Stimulated activated CD4-positive, alpha-beta T cell treated with anti-CD3 and anti-CD28 coated beads, Interleukin-1b, Interleukin-23, amount 100 ng/mL, for 1 hour (primary cell): Measurements from ENCODE around the gene EEIG1.

Experiments
- DNase-seq, 2 donors: peaks; one replicate each; pipeline ENCODE4 v3.0.0-alpha.2; 2020; ENCODE audit warnings: low read depth in 2 of 2

Gene EEIG1

DNA sequence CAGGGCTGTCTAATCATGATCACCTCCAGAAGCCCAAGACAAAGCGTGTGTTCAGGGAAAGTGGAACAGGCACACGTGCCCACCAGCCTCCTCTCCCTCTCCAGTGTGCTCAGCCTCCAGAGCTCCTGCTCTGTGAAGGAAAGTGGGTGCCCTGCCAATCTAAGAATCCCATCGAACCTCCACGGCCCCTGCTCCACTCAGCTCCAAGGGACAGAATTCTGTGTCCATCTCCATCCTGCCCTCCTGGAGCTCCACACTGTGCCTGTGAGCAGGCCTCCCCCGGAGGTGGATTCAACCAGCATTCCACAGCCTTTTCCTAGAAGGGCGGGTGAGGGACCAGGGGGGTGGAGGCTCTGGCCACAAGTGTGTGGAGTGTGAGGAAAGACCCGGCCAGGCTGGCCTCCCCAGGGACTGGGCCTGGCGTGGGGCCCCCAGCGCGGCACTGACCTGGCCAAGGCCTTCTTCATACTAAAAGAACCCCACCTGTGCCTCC is 6.0 kb downstream of the EEIG1 start:
- DNase-seq = no peak

GRCh38 chr9:127974001-127974768 is 6.6 kb downstream of the EEIG1 start:
- DNase-seq = no peak

DNA sequence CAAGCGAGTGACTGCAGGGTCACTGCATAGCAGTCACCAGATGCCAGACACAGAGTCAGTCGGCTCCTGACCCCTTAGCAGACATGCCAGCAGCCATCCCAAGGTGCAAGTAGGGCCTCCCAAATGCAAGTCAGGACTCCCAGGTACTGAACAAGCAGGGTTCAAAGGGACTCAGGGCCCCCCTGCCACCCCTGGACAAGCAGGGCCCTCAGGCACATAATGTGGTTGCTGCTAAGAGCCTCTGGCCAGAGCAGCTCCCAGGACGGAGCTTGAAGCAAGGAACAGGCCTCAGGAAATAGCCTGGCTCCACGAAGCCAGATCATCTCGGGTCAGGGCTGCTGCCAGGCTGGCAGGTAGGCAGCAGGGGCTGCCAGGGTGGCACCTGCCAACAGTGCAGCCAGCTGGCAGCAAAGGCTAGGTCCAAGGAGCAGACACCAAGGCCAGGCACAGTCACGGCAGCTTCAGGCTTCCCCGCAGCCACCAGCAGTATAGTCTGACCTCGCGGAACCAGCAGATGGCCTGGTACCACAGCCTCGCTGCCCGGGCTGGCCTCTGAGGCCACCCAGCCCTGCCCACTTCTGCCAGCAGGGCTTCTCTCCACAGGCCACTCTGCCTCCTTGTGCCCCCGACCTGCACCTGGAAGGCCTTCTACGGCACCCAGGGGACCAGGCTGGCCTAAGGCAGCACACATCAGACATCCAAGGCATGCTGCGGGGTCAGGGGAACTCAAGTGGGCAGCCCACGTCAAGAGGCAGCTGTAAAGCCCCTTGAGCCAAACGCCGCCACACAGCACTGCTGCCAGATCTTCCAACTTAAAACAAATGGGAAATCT is 7.4 kb downstream of the EEIG1 start:
- DNase-seq = no peak

- no peak for DNase-seq
Observed at GRCh38 chr9:127972236-127972871, 8.4 kb downstream of the EEIG1 start.

DNA sequence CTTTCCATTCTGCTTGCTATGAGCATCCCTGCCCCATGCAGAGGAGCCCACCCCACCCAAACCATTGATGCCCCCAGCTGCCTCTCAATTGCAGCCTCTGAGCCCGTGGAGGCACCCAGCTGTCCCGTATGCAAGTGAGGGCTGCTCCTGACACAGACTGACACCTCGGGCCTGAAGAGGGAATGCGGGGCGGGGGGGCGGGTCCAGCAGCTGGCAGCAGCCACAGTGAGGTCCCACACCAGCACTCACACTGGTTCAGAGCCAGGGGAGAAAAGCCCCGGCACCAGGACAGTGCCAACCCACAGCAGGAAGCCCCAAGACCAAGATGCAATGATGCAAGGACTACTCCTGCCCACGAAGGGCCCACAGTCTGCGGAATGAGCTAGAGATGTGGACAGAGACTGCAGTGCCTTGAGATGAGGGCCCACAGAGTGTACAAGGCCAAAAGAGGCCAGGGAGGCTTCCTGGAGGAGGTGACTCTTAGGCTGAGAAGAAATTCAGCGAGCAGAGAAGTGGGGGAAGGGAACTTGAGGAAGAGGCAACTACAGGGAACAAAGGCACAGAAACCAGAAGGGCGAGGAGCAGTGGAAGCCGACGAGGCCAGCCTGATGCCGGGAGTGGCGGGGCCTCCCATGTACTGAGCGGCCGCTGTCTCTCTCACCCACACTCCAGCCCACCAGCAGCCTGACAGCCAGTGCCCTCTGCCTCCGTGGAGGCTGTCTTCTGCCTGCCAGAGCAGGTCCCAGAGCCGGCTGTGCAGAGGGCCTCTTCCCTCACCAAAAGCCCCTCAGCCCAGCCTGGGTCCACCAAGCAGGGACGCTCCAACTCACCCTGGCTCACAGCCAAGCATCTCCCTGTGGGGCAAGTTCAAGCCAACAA is 9.2 kb downstream of the EEIG1 start:
- no peak for DNase-seq

GRCh38 chr9:127970401-127971313 is 10.1 kb downstream of the EEIG1 start:
- no peak for DNase-seq

DNA sequence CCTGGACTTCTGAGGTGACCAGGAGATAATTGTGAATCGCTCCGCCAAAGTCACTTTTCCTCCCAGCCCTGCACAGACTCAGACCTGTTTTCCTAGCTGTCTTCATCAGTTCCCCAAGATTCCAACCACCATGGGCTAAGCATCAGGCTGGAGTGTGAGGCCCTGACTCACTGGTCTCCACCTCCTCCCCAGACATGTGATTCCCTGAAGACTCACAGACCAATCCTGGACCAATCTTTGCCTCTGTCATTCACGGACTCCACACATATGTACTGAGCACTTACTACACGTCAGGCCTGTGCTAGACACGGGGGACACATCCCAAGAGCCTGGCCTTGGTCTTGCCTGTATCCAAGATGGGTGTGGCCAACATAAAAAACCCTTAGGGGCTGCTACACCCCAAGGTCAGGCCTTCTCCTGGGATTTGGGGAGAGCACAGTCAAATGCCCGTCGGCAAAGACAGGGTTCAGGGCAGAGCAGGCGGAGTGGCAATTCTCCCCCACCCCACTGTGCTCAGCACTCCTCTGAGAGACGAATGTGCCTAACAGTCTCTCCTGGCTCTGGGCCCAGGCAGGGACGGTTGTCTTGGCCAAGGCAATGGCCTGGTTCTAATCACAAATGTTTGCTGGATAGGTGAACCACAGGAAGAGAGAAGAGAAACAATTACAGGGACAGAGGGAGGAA is 11.9 kb downstream of the EEIG1 start:
- no peak for DNase-seq

DNA sequence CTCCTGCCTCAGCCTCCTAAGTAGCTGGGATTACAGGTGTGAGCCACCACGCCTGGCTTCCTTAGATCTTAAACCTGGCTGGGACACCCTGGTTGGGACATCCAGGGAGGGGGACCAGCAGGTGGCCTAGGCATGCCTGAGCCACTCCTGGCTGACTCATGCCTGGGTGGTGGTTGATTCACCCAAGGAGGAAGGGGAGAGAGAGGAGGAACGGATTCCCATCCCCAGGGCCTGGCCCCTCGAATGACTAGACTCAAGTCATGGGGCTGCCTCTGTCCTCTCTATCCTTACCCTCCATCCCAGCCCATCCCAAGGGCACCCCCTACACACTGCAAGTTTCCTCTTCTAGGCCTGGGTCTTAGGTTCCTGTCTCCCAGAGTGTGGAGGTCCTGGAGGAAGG is 12.7 kb downstream of the EEIG1 start:
- DNase-seq = no peak

- DNase-seq = no peak
Observed at GRCh38 chr9:127967151-127967809, 13.5 kb downstream of the EEIG1 start.

GRCh38 chr9:127966416-127967150 is 14.2 kb downstream of the EEIG1 start:
- DNase-seq = no peak

- no peak for DNase-seq
Observed at GRCh38 chr9:127965953-127966352, 14.8 kb downstream of the EEIG1 start.

DNA sequence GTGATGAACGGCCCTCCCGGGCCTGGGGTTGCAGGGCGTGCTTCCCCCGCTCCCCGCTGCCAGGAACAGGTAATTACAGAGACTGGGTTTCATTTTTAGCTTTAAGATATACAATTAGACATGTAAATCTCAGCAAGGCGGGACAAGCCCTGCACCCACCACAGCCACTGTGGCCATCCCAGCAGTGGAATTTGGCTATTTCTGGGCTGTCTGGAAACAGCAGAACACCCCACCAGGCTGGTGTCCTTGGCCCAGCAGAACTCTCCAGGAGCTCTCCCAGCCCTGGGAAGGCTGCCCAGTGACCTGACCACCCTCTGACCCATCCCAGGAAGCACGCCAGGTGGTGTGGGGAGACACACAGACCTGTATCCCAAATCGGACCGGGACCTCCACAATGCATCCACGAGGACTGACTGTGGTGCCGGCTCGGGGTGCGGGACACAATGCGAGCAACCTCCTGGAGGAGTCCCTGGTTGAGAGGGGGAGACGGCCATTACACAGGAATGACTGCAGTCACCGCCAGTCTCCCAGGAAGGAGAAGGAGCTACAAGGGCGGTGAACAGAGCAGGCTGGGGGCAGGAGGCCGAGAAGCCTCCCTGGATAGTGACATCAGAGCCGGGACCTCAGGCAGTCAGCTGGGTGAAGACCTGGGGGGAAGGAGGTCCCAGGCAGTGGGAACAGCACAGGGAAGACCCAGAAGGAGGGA is 17.3 kb downstream of the EEIG1 start:
- no peak for DNase-seq

DNA sequence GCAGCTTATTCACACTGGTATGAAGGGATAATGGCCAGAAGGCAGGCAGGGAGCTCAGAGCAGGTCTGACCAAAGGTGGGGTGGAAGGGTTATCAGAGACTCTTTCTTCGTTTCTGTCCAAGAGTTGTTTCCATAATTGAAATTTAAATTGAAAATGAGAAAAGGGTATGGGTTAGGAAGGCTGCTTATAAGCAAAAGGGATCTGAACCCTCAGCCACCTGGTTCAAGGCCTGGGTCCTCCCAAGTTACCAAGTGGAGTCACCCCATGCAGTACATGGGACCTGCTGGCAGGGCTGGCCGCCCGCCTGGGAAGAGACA is 17.8 kb downstream of the EEIG1 start:
- DNase-seq = no peak

DNA sequence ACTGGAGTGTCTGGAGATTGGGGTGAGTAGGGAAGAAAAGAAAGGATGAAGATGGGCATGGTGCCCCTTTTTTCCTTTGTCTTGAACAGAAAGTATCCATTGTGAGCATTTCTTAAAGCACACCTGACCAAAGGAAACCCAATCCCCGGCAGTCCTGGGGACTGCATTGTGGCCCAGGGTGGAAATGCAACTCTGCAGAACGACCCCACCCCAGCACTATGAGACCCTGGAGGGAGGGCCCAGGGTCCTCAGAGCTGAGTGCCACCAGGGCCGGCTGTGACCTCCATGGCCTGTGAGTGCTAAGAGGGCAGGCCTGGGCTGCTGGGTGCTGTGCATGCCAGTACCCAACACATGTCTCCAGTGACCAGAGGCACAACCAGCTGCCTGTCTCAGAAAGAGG is 18.5 kb downstream of the EEIG1 start:
- DNase-seq = no peak

- DNase-seq = no peak
Observed at GRCh38 chr9:127961613-127962155, 19.1 kb downstream of the EEIG1 start.

- no peak for DNase-seq
Observed at GRCh38 chr9:127961155-127961490, 19.7 kb downstream of the EEIG1 start.

DNA sequence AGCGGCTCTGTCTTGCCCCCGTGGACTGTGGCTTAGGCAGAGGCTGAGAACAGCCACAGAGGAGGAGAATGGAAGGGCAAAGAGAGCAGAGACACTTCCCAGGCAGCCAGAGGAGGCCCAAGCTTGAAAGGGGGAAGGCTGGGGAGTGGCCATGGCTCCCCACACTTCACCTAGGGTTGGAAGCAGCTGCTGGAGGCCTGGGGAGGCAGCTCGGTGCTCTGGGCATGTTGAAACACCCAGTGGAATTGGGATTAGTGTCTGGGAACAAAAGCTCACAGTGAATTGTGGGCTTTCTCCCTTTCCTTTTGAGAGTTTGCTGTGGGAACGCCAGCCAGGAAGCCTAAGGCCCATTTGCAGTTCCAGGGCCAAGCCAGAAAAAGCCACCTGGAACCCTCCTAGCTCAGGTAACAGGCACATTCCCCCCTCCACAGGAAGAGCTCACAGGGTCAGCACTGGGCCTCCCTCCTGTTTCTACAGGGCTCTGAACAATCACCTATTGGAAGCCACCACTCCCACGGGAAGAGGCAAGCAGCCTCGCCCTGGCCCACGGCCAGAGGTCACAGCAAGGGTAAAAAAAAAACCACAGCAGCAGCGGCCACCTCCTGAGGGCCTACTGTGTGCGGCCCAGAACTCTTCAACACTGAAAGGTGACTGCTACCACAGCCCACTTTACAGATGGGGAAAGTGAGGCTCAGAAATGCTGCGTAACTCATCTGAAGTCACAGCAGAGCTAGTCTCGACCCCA is 20.2 kb downstream of the EEIG1 start:
- no peak for DNase-seq
